ENCODE data around the gene RNF208.

RNF208 gene

DNA sequence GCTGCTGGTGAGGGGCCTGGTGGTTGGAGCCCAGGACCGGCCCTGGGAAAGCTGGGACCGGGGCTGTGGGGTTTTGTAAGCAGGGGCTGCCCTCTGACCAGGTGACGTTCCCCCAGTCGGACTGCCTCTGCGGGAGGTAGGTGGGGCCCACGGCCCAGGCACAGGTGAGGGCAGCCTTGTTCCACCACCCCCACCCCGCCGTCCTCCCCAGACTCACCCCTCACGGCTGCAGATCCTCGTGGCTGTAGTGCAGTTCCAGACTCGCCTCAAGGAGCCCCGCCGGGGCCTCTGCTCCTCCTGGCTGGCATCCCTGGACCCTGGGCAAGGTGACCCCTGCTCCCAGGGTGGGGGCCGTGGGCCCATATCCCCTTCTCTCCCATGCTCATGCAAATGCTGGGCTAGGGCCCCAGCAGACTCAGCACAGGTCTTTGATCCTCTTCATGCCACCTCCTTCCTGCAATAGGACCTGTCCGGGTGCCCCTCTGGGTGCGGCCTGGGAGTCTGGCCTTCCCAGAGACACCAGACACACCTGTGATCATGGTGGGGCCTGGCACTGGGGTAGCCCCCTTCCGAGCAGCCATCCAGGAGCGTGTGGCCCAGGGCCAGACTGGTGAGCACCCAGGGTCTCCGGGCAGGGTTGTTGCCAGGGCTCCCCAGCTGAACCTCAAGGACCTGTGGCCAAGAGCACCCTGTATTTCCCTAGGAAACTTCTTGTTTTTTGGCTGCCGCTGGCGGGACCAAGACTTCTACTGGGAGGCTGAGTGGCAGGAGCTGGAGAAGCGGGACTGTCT lies 6.6 kb downstream of the RNF208 start:
- no peak for TF ChIP-seq POLR2A (IDR thresholded peaks at IDR 0.05; ENCODE audit: extremely low read depth, insufficient read length)
- TF ChIP-seq MYC (IDR thresholded peaks at IDR 0.05; ENCODE audit: low read depth, low read length), result no peak
- TF ChIP-seq CTCF (IDR thresholded peaks at IDR 0.05; ENCODE audit: low read depth, low read length), result no peak
- TF ChIP-seq, protein P1, sequence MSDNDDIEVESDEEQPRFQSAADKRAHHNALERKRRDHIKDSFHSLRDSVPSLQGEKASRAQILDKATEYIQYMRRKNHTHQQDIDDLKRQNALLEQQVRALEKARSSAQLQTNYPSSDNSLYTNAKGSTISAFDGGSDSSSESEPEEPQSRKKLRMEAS (IDR thresholded peaks at IDR 0.05; ENCODE audit: low read depth, low read length), result no peak
- H3K4me3 ChIP-seq (ENCODE audit: low read depth, low read length), result no peak overlapping the region
- no peak for DNase-seq (ENCODE audit: low read depth)

DNA sequence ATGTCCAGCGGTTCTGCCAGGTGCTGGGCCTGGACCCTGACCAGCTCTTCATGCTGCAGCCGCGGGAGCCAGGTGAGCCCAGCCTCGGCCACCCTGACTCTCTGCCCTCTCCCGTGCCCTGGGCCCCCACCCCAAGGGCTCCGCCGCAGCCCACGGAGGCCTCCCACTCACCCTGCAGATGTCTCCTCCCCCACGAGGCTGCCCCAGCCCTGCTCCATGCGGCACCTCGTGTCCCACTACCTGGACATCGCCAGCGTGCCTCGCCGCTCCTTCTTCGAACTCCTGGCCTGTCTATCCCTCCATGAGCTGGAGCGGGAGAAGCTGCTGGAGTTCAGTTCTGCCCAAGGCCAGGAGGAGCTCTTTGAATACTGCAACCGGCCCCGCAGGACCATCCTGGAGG lies 7.4 kb downstream of the RNF208 start:
- TF ChIP-seq POLR2A (IDR thresholded peaks at IDR 0.05; ENCODE audit: extremely low read depth, insufficient read length), result no peak
- TF ChIP-seq CTCF (IDR thresholded peaks at IDR 0.05; ENCODE audit: low read depth, low read length), result no peak
- TF ChIP-seq, protein P1 (IDR thresholded peaks at IDR 0.05; ENCODE audit: low read depth, low read length), result no peak
- no peak for TF ChIP-seq MYC (IDR thresholded peaks at IDR 0.05; ENCODE audit: low read depth, low read length)
- no peak for DNase-seq (ENCODE audit: low read depth)
- no peak overlapping the region for H3K4me3 ChIP-seq (ENCODE audit: low read depth, low read length)

DNA sequence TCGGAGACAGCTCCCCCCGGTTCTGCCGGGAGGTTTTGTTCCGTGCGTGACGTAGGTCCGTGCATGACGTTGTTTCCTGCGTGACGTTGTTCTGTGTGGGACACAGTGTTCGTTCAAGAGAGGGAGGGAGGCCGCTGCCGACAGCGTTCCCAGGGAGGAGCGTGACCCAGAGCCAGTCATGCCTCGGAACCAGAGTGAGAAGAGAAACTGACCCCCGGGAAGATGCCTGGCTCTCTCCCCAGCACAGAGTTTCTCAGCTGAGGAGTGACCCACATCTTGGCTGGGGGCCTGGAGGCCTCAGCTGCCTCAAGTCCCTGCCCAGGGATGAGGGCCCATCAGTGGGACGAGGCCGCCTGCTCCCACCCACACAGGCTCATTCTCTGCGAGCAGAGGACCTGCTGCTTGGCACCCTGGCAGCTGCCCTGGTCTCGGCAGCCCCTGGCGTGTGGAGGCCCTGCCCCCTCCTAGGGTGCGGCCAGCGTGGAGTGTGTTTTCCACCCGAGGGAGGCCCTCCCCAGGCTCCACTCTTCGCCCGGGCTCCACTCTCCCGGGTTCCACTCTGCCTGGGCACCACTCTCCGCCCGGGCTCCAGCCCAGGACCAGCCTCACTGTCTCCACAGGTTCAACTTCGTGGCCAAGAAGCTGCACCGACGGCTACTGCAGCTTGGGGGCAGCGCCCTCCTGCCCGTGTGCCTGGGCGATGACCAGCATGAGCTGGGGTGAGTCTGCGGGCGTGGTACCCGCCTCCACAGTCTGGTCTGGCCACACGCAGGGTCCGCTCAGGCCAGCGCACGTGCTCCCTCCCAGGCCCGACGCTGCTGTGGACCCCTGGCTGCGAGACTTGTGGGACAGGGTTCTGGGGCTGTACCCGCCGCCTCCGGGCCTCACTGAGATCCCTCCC lies 8.6 kb downstream of the RNF208 start:
- no peak for DNase-seq (ENCODE audit: low read depth)
- TF ChIP-seq, protein P1 (IDR thresholded peaks at IDR 0.05; ENCODE audit: low read depth, low read length), result no peak
- TF ChIP-seq CTCF (IDR thresholded peaks at IDR 0.05; ENCODE audit: low read depth, low read length) (no peak), MYC (IDR thresholded peaks at IDR 0.05; ENCODE audit: low read depth, low read length) (no peak), POLR2A (IDR thresholded peaks at IDR 0.05; ENCODE audit: extremely low read depth, insufficient read length) (no peak)
- H3K4me3 ChIP-seq (ENCODE audit: low read depth, low read length), result no peak overlapping the region

DNA sequence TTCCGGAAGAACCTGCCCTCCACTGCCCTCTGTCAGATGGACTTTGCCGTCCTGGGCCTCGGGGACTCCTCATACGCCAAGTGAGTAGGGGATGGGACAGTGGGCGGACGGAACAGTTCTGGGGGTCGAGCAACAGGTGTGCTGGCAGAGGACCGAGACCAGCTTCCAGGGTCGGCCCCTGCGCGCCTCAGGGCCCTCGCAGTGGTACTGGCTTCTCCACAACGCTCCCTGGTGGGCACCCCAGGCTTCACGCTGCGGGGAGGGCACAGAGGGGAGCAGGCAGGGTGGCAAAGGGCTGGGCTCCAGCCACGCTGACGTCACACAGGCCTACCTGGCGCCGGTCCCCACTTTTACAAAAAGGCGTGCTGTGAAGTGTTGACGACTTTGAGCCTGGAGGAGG lies 9.5 kb downstream of the RNF208 start:
- H3K4me3 ChIP-seq (ENCODE audit: low read depth, low read length), result no peak overlapping the region
- TF ChIP-seq, protein P1 (IDR thresholded peaks at IDR 0.05; ENCODE audit: low read depth, low read length), result no peak
- TF ChIP-seq MYC (IDR thresholded peaks at IDR 0.05; ENCODE audit: low read depth, low read length) (no peak), POLR2A (IDR thresholded peaks at IDR 0.05; ENCODE audit: extremely low read depth, insufficient read length) (no peak), CTCF (IDR thresholded peaks at IDR 0.05; ENCODE audit: low read depth, low read length) (no peak)
- DNase-seq (ENCODE audit: low read depth), result no peak

DNA sequence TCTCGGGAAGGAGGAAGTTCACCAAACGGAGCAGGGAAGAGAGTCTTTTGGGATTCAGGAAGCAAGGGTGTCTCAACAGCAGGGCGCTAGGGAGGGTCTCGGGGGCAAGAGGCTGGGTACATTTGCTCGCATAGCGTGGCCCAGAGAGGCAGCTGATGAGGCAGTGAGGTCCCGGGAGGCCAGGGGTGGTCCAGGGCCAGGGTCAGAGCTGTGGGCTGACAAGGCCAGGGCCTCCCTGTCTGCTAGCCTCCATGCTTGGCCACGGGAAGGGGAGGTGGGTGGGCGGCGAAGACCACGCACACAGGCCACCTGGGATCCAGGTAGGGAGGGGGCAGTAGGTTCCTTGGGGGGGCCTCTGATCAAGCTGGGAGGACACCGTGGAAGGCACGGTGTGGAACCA lies 10.5 kb downstream of the RNF208 start:
- H3K4me3 ChIP-seq (ENCODE audit: low read depth, low read length), result no peak overlapping the region
- no peak for DNase-seq (ENCODE audit: low read depth)
- no peak for TF ChIP-seq MYC (IDR thresholded peaks at IDR 0.05; ENCODE audit: low read depth, low read length)
- TF ChIP-seq CTCF (IDR thresholded peaks at IDR 0.05; ENCODE audit: low read depth, low read length), result no peak
- TF ChIP-seq, protein P1 (IDR thresholded peaks at IDR 0.05; ENCODE audit: low read depth, low read length), result no peak
- TF ChIP-seq POLR2A (IDR thresholded peaks at IDR 0.05; ENCODE audit: extremely low read depth, insufficient read length), result no peak

Data from NB4 (cell line).